Upper lobe of left lung (tissue), 4 donors: ENCODE measurements around the gene KCNJ10.

Source experiments
- EP300 ChIP-seq, 4 donors: sonication (generic); formaldehyde crosslinking; IDR thresholded peaks; one replicate each; pipeline ENCODE4 v1.5.1; 2017; ENCODE audit warnings: antibody characterized with exemption in 4 of 4, control low read depth in 2 of 4
- POLR2A ChIP-seq, 4 donors: fragments of 450-650 bp; IDR thresholded peaks; one replicate each; pipeline ENCODE4 v1.5.1; 2016 to 2017; ENCODE audit warnings: antibody characterized with exemption in 4 of 4, mild to moderate bottlenecking in 2 of 4
- POLR2AphosphoS5 ChIP-seq, 2 donors: sonication (generic); formaldehyde crosslinking; IDR thresholded peaks; one replicate each; pipeline ENCODE4 v1.5.1; 2017; ENCODE audit warnings: antibody characterized with exemption in 2 of 2
- TF ChIP-seq, protein P1 (sequence below), 6 experiments: fragments of 450-650 bp in 4 of 6; fragments of 200-600 bp in 2 of 6; sonication (generic) in 2 of 6; IDR thresholded peaks; one replicate each; pipeline ENCODE4 v1.5.1; 2016 to 2019; ENCODE audit warnings: antibody characterized with exemption in 6 of 6

DNA sequence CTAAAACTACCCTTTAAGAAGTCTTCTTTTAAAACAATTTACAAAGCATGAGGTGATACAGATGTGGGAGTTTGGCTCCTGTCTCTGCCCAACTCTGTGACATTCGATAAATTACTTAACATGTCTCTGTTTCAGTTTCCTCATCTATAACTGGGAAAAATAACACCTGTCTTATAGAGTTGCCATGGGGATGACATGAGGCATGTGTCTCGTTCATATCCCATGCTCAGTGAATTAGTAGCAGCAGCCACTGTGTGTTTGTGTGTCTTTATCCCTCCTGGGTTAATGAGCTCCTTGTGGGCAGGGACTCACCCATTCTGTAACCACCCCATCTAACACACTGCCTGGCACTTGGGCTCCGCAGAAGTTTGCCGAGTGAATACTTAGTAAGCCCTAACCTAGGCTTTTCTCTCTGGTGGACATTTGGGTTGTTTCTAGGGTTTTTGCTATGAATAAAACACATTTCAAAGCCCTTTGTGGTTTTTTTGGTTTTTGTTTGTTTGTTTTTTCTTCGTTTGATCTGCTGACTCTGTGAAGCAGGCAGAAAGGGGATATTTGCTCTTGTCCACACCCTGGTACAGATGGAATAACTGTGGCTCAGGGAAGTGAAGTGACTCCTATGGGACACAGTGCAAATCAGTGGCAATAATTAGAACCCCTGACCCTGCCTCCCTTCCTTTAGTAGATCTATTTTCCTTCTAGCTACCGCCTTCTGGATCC, 10.6 kb upstream of the KCNJ10 start:
- TF ChIP-seq, protein P1, sequence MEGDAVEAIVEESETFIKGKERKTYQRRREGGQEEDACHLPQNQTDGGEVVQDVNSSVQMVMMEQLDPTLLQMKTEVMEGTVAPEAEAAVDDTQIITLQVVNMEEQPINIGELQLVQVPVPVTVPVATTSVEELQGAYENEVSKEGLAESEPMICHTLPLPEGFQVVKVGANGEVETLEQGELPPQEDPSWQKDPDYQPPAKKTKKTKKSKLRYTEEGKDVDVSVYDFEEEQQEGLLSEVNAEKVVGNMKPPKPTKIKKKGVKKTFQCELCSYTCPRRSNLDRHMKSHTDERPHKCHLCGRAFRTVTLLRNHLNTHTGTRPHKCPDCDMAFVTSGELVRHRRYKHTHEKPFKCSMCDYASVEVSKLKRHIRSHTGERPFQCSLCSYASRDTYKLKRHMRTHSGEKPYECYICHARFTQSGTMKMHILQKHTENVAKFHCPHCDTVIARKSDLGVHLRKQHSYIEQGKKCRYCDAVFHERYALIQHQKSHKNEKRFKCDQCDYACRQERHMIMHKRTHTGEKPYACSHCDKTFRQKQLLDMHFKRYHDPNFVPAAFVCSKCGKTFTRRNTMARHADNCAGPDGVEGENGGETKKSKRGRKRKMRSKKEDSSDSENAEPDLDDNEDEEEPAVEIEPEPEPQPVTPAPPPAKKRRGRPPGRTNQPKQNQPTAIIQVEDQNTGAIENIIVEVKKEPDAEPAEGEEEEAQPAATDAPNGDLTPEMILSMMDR (IDR thresholded peaks at IDR 0.05) = no peak
- TF ChIP-seq EP300 (IDR thresholded peaks at IDR 0.05) (no peak), POLR2AphosphoS5 (IDR thresholded peaks at IDR 0.05) (no peak), POLR2A (IDR thresholded peaks at IDR 0.05) (no peak)
